ENCODE results near the gene RREB1.

DNA sequence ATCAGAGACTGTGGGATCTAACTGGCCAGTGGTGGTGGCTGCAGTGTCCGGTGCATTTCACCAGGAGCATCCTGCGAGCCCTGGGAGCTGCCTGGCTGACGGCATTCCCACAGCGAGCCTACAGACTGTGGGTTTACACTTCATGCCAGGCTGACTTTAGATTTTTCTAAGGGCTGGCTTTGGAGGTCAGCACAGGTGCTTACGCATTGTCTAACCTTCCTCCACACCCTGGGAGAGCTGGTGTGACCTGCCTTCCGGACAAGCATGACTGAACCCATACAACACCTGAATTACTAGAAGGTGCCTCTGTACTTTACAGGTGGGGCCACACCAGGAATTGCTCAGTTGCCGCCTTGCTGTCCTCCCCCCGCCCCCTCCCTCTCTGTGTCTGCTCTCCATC, 96.2 kb downstream of the RREB1 start:
- TF ChIP-seq POLR2A (IDR thresholded peaks at IDR 0.05), result no peak
- no peak for TF ChIP-seq CTCF (IDR thresholded peaks at IDR 0.05)

Measured in testis (tissue), 2 donors.